ENCODE data around the gene BIK.
A peak's percentile ranks its signal among the peaks of the same experiment; 100 is the strongest.
"Not testable (repeated sequence)": the region's sequence is repeated elsewhere in the genome, so short reads cannot be mapped to it uniquely, and the experiment has no call there.

The BIK gene

DNA sequence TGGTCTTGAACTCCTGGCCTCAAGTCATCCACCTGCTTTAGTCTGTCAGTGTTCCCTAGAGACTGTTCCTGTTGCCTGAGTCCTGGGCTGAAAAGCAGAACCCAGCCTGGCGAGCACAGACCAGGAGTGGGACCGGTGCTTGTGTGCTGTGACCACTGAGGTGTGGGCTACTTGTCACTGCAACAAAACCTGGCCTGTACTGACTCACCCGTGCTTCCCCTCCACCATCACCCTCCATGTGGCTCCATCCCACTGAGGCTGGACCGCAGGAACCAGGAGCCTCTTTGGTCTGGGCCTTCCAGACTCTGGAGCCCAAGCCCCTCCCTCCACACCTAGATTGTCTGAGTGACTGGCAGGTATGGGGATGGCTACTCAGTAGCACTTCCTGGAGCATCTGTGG, 24.0 kb downstream of the BIK start:
- DNase-seq (ENCODE audit: low read depth): no peak
- no peak overlapping the region for H3K4me3 ChIP-seq (replicated peaks; ENCODE audit: low read depth, low read length)
- no peak for TF ChIP-seq CTCF (IDR thresholded peaks at IDR 0.05; ENCODE audit: low read length, missing control alignments)

DNA sequence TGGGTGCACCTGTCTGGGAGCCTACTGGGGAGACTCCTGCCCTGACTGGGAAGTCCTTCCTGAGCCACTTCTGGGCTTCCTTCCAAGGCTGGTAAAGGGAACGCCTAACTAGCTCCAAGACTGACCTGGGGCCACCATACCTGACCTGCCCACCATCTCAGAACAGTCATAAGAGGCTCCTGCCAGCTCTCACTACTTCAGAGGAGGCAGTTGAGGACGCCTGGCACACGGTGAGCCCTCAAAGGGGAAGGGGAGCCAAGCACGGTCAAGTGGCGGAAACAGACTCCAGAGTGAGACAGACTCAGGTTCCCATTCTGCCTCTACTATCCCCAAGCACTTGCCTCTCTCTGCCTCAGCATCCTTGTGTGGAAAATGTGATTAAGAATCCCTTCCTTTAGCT, 25.0 kb downstream of the BIK start:
- no peak overlapping the region for H3K4me3 ChIP-seq (replicated peaks; ENCODE audit: low read depth, low read length)
- TF ChIP-seq CTCF (IDR thresholded peaks at IDR 0.05; ENCODE audit: low read length, missing control alignments): no peak

GRCh38 chr22:43136255-43136654, 25.7 kb downstream of the BIK start:
- H3K4me3 ChIP-seq (replicated peaks; ENCODE audit: low read depth, low read length): no peak overlapping the region
- TF ChIP-seq CTCF (IDR thresholded peaks at IDR 0.05; ENCODE audit: low read length, missing control alignments): peak; percentile 79
- peak; percentile 55 for DNase-seq (ENCODE audit: low read depth)

More for the DNA sequence above, 25.0 kb downstream of the BIK start:
- no peak for DNase-seq (ENCODE audit: low read depth)

GRCh38 chr22:43136801-43137200, 26.3 kb downstream of the BIK start:
- no peak overlapping the region for H3K4me3 ChIP-seq (replicated peaks; ENCODE audit: low read depth, low read length)
- TF ChIP-seq CTCF (IDR thresholded peaks at IDR 0.05; ENCODE audit: low read length, missing control alignments): no peak

GRCh38 chr22:43142880-43143562, 32.5 kb downstream of the BIK start, which contains the start of gene MCAT:
Gene MCAT, minus strand, starts transcription at chr22:43143398. Its CDS starts 50 bp downstream, at chr22:43143348.
- H3K4me3 ChIP-seq (replicated peaks; ENCODE audit: low read depth, low read length): peak within 1 kb of the TSS; percentile 86
- peak; percentile 77 for DNase-seq (ENCODE audit: low read depth)
- no peak for TF ChIP-seq CTCF (IDR thresholded peaks at IDR 0.05; ENCODE audit: low read length, missing control alignments)

More at GRCh38 chr22:43136801-43137200, 26.3 kb downstream of the BIK start:
- no peak for DNase-seq (ENCODE audit: low read depth)

DNA sequence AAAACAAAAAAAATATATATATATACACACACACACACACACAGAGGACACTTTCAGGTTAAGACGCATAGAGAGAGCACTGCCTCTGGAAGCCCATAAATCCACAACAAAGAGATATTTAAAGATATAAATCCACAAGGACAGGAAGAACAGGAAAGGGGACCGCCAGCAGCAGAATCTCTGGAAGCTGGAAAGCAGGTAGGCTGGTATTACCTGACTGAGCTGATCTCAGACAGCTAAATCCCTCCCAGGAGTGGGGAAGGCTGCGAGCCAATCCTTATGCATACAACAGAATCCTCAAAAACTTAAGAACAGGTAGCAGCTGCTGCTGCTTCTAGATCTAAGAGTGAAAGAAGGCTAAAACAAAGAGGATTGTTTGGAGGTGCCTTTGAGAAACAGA, 34.4 kb downstream of the BIK start:
- DNase-seq (ENCODE audit: low read depth): no peak
- TF ChIP-seq CTCF (IDR thresholded peaks at IDR 0.05; ENCODE audit: low read length, missing control alignments): no peak
- no peak overlapping the region for H3K4me3 ChIP-seq (replicated peaks; ENCODE audit: low read depth, low read length)

DNA sequence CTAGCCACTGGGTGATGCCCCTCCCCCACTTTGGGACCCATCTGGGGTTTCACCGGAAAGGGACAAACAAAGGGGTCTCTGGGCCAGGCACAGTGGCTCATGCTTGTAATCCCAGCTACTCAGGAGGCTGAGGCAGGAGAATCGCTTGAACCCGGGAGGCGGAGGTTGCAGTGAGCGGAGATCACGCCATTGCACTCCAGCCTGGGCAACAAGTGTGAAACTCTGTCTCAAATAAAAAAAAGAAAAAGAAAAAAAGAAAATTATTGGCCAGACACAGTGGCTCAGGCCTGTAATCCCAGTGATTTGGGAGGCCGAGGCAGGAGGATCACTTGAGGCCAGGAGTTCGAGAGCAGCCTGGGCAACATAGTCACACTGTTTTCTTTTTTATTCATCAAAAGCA, 34.8 kb downstream of the BIK start:
- not testable (repeated sequence) for DNase-seq (ENCODE audit: low read depth); H3K4me3 ChIP-seq (replicated peaks; ENCODE audit: low read depth, low read length)

- not testable (repeated sequence) for DNase-seq (ENCODE audit: low read depth); H3K4me3 ChIP-seq (replicated peaks; ENCODE audit: low read depth, low read length)
Measured at GRCh38 chr22:43146332-43146731, 35.8 kb downstream of the BIK start.
